Measurements from ENCODE around the gene RHOT1.
"Not testable (repeated sequence)": the region's sequence is repeated elsewhere in the genome, so short reads cannot be mapped to it uniquely, and the experiment has no call there.

Gene RHOT1

DNA sequence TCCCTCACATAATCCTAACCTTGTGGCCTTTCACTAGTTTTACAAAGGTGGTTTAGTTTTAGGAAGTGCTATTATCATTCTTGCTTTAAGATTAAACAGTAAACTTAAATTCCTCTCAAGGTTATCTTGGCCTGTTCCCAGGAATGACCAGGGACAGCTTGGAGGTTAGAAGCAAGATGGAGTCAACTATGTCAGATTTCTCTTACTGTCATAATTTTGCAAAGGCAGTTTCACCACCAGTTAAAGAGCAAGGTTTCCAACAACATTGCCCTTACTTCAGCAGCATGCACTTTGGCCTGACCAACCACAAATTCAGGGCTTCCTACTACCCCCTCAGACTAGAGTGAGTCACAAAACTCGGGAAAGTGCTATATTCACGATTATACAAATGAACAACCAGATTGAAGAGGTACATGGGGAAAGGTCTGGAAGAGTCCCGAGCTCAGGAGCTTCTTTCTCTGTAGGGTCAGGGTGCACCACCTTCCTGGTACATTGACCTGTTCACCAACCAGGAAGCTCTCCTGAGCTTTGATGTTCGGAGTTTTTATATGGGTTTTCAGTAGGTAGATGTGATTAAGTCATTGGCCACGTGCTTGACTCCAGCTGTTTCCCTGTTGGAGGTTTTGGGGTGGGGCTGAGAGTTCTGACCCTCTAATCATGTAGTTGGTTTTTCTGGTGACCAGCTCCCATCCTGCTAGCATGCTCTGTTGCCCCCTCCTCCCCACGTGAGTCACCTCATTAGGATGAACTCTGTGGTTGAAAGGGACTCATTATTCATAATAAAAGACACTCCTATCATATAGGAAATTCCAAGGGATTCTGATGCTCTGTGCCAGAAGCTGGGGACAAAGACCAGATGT is 19.4 kb downstream of the RHOT1 start:
- TF ChIP-seq ZNF274 (IDR thresholded peaks at IDR 0.05; ENCODE audit: low read depth, low read length), result no peak
- no peak overlapping the region for H3K4me3 ChIP-seq (ENCODE audit: low read length)

DNA sequence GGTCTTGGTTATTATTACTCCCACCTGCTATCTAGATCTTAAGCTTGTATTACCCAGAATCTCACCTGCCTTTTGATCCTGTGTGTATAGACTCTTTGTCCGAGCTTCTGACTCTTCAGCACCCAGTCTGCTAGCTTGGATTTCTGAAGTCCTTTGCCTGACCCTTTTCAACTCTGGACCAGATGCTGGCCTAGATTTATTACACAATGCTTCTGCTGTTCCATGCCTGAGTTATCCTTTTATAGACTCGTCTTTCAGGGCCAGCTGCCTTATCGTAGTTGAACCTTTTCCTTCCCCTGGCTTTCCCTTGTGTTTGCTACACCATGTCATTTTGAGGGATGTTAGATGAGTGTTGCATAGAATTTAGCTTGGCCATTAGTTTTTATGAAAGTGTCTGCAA is 32.6 kb downstream of the RHOT1 start:
- H3K4me3 ChIP-seq (ENCODE audit: low read length), result no peak overlapping the region
- no peak for TF ChIP-seq ZNF274 (IDR thresholded peaks at IDR 0.05; ENCODE audit: low read depth, low read length)

DNA sequence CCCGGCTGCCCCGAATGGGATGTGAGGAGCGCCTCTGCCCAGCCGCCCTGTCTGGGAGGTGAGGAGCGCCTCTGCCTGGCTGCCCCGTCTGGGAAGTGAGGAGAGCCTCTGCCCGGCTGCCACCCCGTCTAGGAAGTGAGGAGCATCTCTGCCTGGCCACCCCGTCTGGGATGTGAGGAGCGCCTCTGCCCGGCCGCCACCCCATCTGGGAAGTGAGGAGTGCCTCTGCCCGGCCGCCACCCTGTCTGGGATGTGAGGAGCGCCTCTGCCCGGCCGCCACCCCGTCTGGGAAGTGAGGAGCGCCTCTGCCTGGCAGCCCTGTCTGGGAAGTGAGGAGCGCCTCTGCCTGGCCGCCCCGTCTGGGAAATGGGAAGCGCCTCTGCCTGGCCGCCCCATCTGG is 36.4 kb downstream of the RHOT1 start:
- H3K4me3 ChIP-seq (ENCODE audit: low read length), result not testable (repeated sequence)

DNA sequence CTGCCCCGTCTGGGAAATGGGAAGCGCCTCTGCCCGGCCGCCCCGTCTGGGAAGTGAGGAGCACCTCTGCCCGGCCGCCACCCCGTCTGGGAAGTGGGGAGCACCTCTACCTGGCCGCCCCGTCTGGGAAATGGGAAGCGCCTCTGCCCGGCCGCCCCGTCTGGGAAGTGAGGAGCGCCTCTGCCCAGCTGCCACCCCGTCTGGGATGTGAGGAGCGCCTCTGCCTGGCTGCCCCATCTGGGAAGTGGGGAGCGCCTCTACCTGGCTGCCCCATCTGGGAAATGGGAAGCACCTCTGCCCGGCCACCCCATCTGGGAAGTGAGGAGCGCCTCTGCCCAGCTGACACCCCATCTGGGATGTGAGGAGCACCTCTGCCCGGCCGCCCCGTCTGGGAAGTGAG is 36.8 kb downstream of the RHOT1 start:
- H3K4me3 ChIP-seq (ENCODE audit: low read length), result not testable (repeated sequence)

DNA sequence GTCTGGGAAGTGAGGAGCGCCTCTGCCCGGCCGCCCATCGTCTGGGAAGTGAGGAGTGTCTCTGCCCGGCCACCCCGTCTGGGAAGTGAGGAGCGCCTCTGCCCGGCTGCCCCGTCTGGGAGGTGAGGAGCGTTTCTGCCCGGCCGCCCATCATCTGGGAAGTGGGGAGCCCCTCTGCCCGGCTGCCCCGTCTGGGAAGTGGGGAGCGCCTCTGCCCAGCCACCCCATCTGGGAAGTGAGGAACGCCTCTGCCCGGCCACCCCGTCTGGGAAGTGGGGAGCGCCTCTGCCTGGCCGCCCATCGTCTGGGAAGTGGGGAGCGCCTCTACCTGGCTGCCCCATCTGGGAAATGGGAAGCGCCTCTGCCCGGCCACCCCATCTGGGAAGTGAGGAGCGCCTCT is 37.2 kb downstream of the RHOT1 start:
- not testable (repeated sequence) for H3K4me3 ChIP-seq (ENCODE audit: low read length)

DNA sequence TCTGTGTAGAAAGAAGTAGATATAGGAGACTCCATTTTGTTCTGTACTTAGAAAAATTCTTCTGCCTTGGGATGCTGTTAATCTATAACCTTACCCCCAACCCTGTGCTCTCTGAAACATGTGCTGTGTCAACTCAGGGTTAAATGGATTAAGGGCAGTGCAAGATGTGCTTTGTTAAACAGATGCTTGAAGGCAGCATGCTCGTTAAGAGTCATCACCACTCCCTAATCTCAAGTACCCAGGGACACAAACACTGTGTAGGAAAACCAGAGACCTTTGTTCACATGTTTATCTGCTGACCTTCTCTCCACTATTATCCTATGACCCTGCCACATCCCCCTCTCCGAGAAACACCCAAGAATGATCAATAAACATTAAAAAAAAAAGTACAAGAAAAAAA is 38.0 kb downstream of the RHOT1 start:
- H3K4me3 ChIP-seq (ENCODE audit: low read length), result not testable (repeated sequence)

DNA sequence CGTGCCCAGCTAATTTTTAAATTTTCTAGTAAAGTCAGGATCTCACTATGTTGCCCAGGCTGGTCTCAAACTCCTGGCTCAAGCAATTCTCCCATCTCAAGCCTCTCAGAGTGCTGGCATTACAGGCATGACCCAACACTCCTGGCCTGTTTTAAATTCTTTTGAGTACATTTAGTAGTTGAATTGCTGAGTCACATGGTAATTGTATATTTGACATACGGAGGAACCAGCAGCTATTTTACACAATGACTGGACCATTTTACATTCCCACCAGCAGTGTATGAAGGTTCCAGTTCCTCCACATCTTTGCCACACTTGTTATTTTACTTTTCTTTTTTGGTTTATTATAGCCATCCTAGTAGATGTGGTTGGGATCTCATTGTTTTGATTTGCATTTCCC is 43.6 kb downstream of the RHOT1 start:
- no peak for TF ChIP-seq ZNF274 (IDR thresholded peaks at IDR 0.05; ENCODE audit: low read depth, low read length)

DNA sequence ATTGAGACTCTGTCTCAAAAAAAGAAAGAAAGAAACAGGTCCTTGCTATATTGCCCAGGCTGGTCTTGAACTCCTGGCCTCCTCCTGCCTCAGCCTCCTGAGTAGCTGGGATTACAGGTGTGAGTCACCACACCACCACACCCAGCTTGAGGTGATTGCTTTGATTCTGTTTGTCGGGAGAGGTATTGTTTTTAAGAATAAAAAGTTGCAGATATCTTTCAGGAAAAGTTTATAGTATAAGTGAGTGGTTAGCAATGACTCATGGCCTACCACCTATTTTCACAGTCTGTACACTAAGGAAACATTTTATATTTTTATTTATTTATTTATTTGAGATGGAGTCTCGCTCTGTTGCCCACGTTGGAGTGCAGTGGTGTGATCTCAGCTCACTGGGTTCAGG is 45.0 kb downstream of the RHOT1 start:
- TF ChIP-seq ZNF274 (IDR thresholded peaks at IDR 0.05; ENCODE audit: low read depth, low read length), result no peak
- H3K4me3 ChIP-seq (ENCODE audit: low read length), result no peak overlapping the region

More for the DNA sequence above, 43.6 kb downstream of the RHOT1 start:
- H3K4me3 ChIP-seq (ENCODE audit: low read length), result no peak overlapping the region

DNA sequence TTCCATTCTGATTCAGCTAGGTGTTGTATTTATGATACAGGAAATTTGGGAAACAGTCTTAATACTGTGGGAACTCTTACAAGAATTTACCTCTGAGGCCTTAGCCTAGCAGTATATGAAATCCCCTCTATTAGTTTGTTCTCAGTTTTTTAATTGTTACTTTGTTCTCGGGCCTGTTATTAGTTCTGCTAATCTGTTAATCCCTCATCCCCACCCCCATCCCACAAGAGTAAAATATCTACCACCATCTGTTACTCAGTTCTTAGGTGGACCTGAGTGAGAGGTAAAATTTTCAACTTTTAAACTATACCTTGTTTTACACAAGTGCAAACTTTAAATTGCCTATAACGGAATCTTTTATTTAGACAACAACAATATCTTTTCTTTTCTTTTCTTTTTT is 47.0 kb downstream of the RHOT1 start:
- TF ChIP-seq ZNF274 (IDR thresholded peaks at IDR 0.05; ENCODE audit: low read depth, low read length), result no peak

DNA sequence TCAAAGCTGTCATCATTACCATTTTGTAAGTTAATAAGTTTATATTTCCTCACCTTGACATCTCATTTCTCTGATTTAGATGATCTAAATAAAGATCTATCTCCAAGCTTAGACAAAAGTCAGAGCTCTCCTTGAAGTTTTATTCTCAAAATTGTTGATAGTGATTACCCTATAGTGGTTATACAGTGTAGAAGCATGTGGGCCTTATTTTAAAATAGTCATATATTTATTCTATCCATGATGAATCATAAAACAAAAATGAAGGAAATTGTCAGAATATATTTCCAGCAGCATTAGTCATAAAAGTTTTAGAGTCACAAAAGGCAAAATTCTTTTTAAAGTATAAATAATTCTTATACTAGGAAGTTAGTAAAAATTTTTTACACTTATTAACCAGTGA is 49.0 kb downstream of the RHOT1 start:
- TF ChIP-seq ZNF274 (IDR thresholded peaks at IDR 0.05; ENCODE audit: low read depth, low read length), result no peak
- H3K4me3 ChIP-seq (ENCODE audit: low read length), result no peak overlapping the region

More for the DNA sequence above, 47.0 kb downstream of the RHOT1 start:
- H3K4me3 ChIP-seq (ENCODE audit: low read length), result no peak overlapping the region

DNA sequence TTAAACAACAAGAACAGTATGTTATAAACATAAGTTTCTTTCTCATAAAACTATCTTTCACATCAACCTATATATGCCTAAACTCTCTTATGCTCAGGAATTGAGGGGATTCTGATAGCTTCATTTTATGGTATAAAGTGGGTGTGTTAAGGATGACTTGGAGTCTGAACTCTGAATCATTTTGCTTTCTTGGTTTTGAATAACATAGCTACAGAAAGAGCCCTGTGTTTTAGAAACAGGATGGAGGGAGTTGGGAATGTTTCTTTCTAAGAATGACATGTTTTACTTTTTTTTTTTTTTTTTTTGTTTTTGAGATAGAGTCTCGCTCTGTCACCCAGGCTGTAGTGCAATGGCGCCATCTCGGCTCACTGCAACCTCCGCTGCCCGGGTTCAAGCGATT is 50.1 kb downstream of the RHOT1 start:
- TF ChIP-seq ZNF274 (IDR thresholded peaks at IDR 0.05; ENCODE audit: low read depth, low read length), result no peak
- H3K4me3 ChIP-seq (ENCODE audit: low read length), result no peak overlapping the region

DNA sequence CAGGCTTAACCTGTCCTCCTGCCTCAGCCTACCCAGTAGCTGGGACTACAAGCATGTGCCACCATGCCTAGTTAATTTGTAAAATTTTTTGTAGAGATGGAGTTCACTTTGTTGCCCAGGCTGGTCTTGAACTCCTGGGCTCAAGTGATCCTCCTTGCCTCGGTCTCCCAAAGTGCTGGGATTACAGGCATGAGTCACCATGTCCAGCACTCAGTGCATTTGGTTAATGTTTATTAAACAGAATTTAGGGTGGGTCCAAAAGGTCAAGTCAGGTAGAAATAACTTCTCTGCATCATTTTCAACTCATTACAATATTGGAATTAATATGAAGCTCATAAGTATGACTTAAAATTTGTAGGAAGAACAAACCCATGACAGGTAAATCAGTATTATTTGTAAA is 55.7 kb downstream of the RHOT1 start:
- TF ChIP-seq ZNF274 (IDR thresholded peaks at IDR 0.05; ENCODE audit: low read depth, low read length), result no peak
- H3K4me3 ChIP-seq (ENCODE audit: low read length), result no peak overlapping the region

DNA sequence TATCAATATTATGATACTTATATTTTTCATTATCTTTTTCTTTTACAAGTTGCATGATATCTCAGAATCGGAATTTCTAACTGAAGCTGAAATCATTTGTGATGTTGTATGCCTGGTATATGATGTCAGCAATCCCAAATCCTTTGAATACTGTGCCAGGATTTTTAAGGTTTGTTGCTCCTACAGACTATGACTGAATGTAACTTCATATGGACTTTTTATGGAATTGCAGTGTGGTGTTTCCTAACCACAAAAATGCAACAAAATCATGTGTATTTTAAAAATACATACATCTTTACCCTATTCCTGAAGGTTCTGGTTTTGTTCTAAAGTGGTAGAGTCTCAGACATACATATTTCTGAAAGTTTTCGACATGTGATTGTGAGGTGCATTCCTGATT is 64.6 kb downstream of the RHOT1 start:
- H3K4me3 ChIP-seq (ENCODE audit: low read length), result no peak overlapping the region
- no peak for TF ChIP-seq ZNF274 (IDR thresholded peaks at IDR 0.05; ENCODE audit: low read depth, low read length)

DNA sequence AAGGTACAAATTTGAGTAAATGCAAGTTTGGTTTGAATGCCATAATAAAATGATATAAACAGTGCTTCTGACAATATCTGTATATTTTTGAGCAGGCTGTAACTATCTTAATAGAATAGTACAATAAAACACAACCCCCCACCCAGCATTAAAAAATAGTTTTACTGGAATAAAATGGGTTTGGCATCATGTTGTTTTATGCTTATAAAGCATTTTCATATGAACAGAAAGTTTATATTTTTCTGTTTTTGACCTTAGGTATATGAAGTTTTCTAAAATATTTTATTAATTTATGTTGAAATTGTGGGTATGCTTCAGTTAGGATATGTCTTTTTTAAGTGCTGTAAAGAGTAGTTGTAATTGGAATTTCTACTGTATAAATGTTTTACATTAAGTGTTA is 66.1 kb downstream of the RHOT1 start:
- TF ChIP-seq ZNF274 (IDR thresholded peaks at IDR 0.05; ENCODE audit: low read depth, low read length), result no peak
- no peak overlapping the region for H3K4me3 ChIP-seq (ENCODE audit: low read length)

DNA sequence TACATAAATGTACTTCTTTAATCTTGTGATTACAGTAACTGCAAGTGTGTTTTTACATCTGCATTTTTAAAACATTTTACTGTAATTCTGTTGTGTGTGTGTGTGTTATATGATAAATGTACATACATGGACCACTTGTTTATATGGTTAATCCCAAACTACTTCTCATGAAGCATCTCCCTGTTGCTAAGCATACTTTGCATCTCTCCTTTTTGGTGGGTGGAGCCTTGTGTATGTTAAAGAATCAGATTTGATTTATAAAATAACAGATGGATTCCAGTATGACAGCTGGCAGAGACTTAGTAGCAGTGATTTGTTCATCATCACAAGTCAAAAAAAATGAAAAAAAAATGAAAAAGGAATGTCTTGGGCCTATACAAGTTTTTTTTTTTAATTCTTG is 67.3 kb downstream of the RHOT1 start:
- H3K4me3 ChIP-seq (ENCODE audit: low read length), result no peak overlapping the region
- TF ChIP-seq ZNF274 (IDR thresholded peaks at IDR 0.05; ENCODE audit: low read depth, low read length), result no peak

DNA sequence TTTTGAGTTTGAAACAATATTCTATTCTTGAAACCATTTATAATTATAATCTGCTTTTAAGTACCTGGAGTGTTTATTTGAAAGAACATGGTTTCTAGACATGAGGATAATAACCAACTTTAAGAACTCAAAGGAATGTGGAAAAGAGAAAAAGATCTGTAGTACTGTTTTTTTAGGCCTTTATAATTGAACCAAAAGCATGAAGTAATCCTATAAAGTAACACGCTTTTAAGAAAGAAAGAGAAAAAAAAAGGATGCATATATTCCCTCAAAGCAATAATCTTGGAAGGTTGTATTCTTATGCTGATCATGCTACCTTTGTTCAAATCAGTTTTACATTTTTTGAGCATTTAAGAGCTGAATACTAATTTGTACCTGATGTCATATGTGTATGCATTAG is 69.4 kb downstream of the RHOT1 start:
- TF ChIP-seq ZNF274 (IDR thresholded peaks at IDR 0.05; ENCODE audit: low read depth, low read length), result no peak
- H3K4me3 ChIP-seq (ENCODE audit: low read length), result no peak overlapping the region

Data from GM08714 (cell line).